Colonic mucosa (tissue), 4 donors: ENCODE measurements around the gene IFNL2. TPM values are rescaled to one million over a fixed set of nuclear protein-coding genes. Genes with fewer than 3 reads are reported as not detected.
"Not testable (repeated sequence)": the region's sequence is repeated elsewhere in the genome, so short reads cannot be mapped to it uniquely, and the experiment has no call there.

Experiments
- DNase-seq: peaks from one replicate; pipeline ENCODE4 v3.0.0-alpha.2; 2020
- H3K27ac ChIP-seq: fragments of 200-600 bp; one replicate; pipeline ENCODE4 v1.8.0; 2021
- H3K27me3 ChIP-seq: fragments of 200-600 bp; one replicate; pipeline ENCODE4 v1.8.0; 2021
- H3K36me3 ChIP-seq: fragments of 200-600 bp; one replicate; pipeline ENCODE4 v1.8.0; 2021
- H3K4me1 ChIP-seq: fragments of 200-600 bp; one replicate; pipeline ENCODE4 v1.8.0; 2021; ENCODE audit warnings: mild to moderate bottlenecking
- H3K4me3 ChIP-seq: fragments of 200-600 bp; one replicate; pipeline ENCODE4 v1.8.0; 2021
- H3K9ac ChIP-seq, 2 donors: one replicate each; pipeline ENCODE4 v1.7.0; 2013; ENCODE audit warnings: control low read depth in 2 of 2, low read depth in 2 of 2, low read length in 2 of 2
- H3K9me3 ChIP-seq: fragments of 200-600 bp; one replicate; pipeline ENCODE4 v1.8.0; 2021
- CTCF ChIP-seq: fragments of 200-600 bp; IDR thresholded peaks from one replicate; pipeline ENCODE4 v1.8.0; 2022; ENCODE audit warnings: antibody characterized with exemption, mild to moderate bottlenecking
- intact Hi-C: fragments of 100-400 bp; cut with DNase I; formaldehyde crosslinking; loops from one replicate; pipeline ENCODE4 v1.14.1; 2022
- total RNA-seq, 2 donors: library from RNA; stranded (reverse); fragmentation: NEBNext Ultra II Directional in 1 of 2; extraction: Animal tissue kit (Norgen Biotek cat#: 25700) in 1 of 2; gene quantifications; one replicate each; pipeline ENCODE4 v1.2.1, GENCODE V29; 2021
- donor health status: healthy.
- donor health status: DM: no; HTN: no; CAD: no.
- donor health status: DM: no; HTN: no; CAD: no.

IFNL2 gene
- total RNA-seq, 2 donors from 2014 or later: not detected

GRCh38 chr19:39236527-39236926 is 31.7 kb upstream of the IFNL2 start:
- H3K4me1 ChIP-seq: no peaks in the 10 kb centered on the region
- no peak for DNase-seq
- no peaks in the 10 kb centered on the region for H3K36me3 ChIP-seq
- H3K27ac ChIP-seq: no peak overlapping the region
- intact Hi-C loops: no loop called here
- no peak overlapping the region for H3K9ac ChIP-seq
- no peak for TF ChIP-seq CTCF
- H3K27me3 ChIP-seq: no peaks in the 10 kb centered on the region
- no peak overlapping the region for H3K4me3 ChIP-seq
- no peaks in the 10 kb centered on the region for H3K9me3 ChIP-seq

DNA sequence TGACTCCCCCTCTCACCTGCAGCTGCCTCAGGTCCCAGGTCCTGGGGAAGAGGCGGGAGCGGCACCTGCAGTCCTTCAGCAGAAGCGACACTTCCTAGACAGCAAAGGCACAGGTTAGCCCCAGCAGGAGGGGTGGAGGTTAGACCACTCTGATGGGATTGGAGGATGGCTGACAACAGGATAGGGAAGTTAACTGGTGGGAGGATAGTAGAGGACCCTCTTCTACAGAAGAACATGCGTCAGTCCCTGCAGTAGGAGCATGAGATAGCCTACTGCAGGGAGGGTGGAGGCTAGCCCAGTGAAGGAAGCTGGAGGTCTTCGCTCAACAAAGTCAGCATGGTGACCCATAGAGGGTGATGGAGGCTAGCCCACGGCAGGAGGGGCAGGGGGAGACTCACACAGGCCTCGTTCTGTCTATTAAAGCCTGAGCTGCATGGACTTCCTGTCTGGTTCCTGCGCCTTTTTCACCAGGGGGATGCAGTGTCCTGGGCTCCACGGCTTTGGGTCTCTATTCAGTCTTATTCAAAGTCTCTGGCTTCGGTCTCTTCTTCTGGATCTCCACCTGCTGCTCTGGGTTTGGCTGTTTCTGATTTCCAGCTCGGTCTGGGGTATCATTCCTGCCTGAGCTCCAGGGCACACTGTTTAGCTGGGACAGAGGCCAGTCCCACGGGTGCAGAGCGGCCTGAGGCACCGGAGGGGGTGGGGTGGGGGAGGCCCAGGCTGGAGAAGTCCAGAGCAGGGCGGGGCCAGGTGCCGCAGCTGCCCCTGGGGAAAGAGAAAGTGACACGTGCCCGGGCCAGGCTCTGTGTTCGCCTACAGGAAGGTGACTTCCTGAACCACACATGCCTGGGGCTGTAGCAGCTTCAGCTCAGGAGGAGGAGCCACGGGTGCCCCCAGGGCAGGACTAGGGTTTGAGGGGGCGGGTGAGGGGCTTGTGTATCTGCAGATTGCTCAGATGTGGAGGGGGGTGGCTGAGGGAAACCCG is 30.7 kb upstream of the IFNL2 start:
- H3K36me3 ChIP-seq: no peaks in the 10 kb centered on the region
- intact Hi-C loops: no loop called here
- no peak overlapping the region for H3K4me3 ChIP-seq
- H3K9me3 ChIP-seq: no peaks in the 10 kb centered on the region
- DNase-seq: peak; percentile 61
- TF ChIP-seq CTCF: no peak
- H3K9ac ChIP-seq: no peak overlapping the region
- no peak overlapping the region for H3K27ac ChIP-seq
- no peaks in the 10 kb centered on the region for H3K4me1 ChIP-seq
- H3K27me3 ChIP-seq: no peaks in the 10 kb centered on the region

DNA sequence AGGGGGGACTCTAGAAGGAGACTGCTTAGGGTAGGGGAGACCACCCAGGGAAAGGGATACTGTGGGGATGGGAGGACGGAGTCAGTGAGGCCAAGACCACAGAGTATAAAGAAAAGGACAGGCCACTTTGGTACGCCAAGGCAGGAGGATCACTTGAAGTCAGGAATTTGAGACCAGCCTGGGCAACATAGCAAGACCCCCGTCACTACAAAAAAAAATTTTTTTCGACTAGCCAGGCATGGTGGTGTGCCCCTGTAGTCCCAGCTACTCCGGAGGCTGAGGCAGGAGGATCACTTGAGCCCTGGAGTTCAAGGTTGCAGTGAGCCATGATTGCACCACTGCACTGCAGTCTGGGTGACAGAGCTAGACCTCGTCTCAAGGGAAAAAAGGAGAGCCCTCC is 30.0 kb upstream of the IFNL2 start:
- H3K9me3 ChIP-seq: no peaks in the 10 kb centered on the region
- TF ChIP-seq CTCF: no peak
- H3K27me3 ChIP-seq: no peaks in the 10 kb centered on the region
- H3K4me1 ChIP-seq: no peaks in the 10 kb centered on the region
- no peak overlapping the region for H3K9ac ChIP-seq
- H3K4me3 ChIP-seq: no peak overlapping the region
- intact Hi-C loops: no loop called here
- no peak for DNase-seq
- H3K36me3 ChIP-seq: no peaks in the 10 kb centered on the region
- no peak overlapping the region for H3K27ac ChIP-seq

DNA sequence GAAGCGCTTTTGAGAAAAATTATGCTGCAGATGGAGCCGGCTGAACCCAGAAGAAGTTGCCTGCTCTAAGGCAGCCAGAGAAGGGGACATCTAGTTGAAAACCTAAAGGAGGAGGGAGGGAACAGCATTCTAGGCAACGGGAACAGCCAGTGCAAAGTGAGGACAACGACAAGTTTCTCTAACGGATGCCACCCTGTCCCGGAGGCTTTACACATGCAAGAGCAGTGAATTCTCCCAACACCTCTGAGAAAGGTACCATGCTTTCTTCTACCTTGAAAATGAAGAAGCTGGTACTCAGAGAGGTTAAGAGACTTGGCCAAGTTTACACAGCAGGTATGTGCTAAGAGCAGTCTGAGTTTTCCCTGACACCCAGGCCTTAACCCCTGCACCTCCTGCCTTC is 29.3 kb upstream of the IFNL2 start:
- no peak for DNase-seq
- intact Hi-C loops: no loop called here
- H3K9ac ChIP-seq: no peak overlapping the region
- no peak overlapping the region for H3K4me3 ChIP-seq
- H3K4me1 ChIP-seq: no peaks in the 10 kb centered on the region
- H3K36me3 ChIP-seq: no peaks in the 10 kb centered on the region
- TF ChIP-seq CTCF: no peak
- no peak overlapping the region for H3K27ac ChIP-seq
- H3K27me3 ChIP-seq: no peaks in the 10 kb centered on the region
- H3K9me3 ChIP-seq: no peaks in the 10 kb centered on the region

DNA sequence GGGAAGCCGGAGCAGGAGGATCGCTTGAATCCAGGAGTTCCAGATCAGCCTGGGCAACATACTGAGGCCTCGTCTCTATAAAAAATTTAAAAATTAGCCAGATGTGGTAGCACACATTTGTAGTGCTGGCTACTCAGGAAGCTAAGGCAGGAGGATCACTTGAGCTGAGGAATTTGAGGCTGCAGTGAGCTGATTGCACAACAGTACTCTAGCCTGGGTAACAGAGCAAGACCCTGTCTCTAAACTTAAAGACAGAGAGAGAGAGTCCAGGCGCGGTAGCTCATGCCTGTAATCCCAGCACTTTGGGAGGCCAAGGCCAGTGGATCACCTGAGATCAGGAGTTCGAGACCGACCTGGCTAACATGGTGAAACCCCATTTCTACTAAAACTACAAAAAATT is 27.8 kb upstream of the IFNL2 start:
- Histone ChIP-seq H3K36me3 (no peaks in the 10 kb centered on the region), H3K27ac (no peak overlapping the region), H3K27me3 (no peaks in the 10 kb centered on the region), H3K4me3 (no peak overlapping the region), H3K9ac (no peak overlapping the region), H3K9me3 (no peaks in the 10 kb centered on the region), H3K4me1 (no peaks in the 10 kb centered on the region)
- TF ChIP-seq CTCF: no peak
- no peak for DNase-seq
- intact Hi-C loops: no loop called here

- DNase-seq: not testable (repeated sequence)
Observed at GRCh38 chr19:39243741-39244140, 24.5 kb upstream of the IFNL2 start.

DNA sequence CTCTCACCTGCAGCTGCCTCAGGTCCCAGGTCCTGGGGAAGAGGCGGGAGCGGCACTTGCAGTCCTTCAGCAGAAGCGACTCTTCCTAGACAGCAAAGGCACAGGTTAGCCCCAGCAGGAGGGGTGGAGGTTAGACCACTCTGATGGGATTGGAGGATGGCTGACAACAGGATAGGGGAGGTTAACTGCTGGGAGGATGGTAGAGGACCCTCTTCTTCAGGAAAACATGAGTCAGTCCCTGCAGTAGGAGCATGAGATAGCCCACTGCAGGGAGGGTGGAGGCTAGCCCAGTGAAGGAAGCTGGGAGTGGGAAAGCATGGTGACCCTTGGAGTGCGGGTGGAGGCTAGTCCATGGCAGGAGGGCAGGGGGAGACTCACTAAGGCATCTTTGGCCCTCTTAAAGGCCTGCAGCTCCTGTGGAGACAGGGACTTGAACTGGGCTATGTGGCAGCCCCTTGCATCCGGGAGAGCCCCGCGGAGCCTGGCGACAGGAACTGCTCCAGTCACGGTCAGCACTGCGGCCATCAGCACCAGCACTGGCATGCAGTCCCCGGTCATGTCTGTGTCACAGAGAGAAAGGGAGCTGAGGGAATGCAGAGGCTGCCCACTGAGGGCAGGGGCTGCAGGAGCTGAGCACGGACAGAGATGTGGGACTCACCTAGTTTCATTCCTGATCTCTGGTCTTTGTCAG is 23.6 kb upstream of the IFNL2 start, which contains the start of gene IFNL3:
TSS of gene IFNL3 (minus strand) at position 597 of the 691 bp plus-strand sequence. CDS start at position 558, 39 bp downstream.
- H3K27ac ChIP-seq, H3K36me3 ChIP-seq, intact Hi-C loops, H3K4me1 ChIP-seq, H3K9ac ChIP-seq, H3K4me3 ChIP-seq, DNase-seq, H3K9me3 ChIP-seq: not testable (repeated sequence)
- peaks cover 21% of the 10 kb centered on the region for H3K27me3 ChIP-seq

More at GRCh38 chr19:39243741-39244140, 24.5 kb upstream of the IFNL2 start:
- H3K27me3 ChIP-seq: peaks cover 20% of the 10 kb centered on the region
- H3K9me3 ChIP-seq, H3K4me3 ChIP-seq, intact Hi-C loops, H3K36me3 ChIP-seq, H3K4me1 ChIP-seq, H3K27ac ChIP-seq, H3K9ac ChIP-seq: not testable (repeated sequence)

DNA sequence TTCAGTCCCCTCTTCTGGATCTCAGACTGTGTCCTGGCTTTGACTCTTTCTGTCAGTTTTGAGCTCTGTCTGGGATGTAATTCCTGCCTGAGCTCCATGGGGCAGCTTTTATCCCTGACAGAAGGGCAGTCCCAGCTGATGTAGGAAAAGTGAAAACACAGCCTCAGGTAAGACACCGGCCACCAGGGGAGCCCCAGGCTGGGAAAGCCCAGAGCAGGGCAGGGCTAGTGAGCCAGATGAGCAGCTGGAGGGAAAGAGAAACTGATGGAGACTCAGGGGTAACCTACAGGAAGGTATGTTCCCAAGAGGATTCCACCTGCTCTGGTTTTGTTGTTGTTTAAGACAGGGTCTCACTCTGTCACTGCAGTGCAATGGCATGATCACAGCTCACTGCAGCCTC is 23.0 kb upstream of the IFNL2 start:
- peaks cover 21% of the 10 kb centered on the region for H3K27me3 ChIP-seq
- DNase-seq, H3K4me3 ChIP-seq, intact Hi-C loops, H3K27ac ChIP-seq, H3K4me1 ChIP-seq, H3K9ac ChIP-seq, H3K9me3 ChIP-seq, H3K36me3 ChIP-seq: not testable (repeated sequence)
